Measurements from ENCODE around the gene JHY. TPM values are rescaled to one million over a fixed set of nuclear protein-coding genes. Genes with fewer than 3 reads are reported as not detected.

Gene JHY
- total and polyA plus RNA-seq, 2 donors (not counting 1 experiment from before 2014, with no cell fraction given), result 2.3 to 5.1 TPM

- Mint-ChIP-seq H3K9me3 (ENCODE audit: insufficient read depth) (no peaks in the 10 kb centered on the region), H3K27ac (no peak overlapping the region), H3K4me1 (no peaks in the 10 kb centered on the region), H3K4me3 (no peak overlapping the region), H3K27me3 (no peaks in the 10 kb centered on the region)
- no peak for ATAC-seq (ENCODE audit: low read depth)
- intact Hi-C loops (cut with micrococcal nuclease), result no loop called here
- TF ChIP-seq CTCF (IDR thresholded peaks at IDR 0.05) (no peak), EZH2 (IDR thresholded peaks at IDR 0.05; ENCODE audit: borderline replicate concordance, insufficient read depth, low read depth, low read length, poor library complexity, severe bottlenecking) (no peak)
- H2AFZ ChIP-seq (ENCODE audit: insufficient read depth, low read depth, low read length, poor library complexity, severe bottlenecking), result no peak overlapping the region
- no peaks in the 10 kb centered on the region for H3K9me3 ChIP-seq (ENCODE audit: control extremely low read depth in 1 of 3, control insufficient read depth in 2 of 3, insufficient read depth in 1 of 3, low read length in 2 of 3)
- no peak overlapping the region for H3K9ac ChIP-seq (ENCODE audit: low read length)
- ChIA-PET CTCF (no interaction called here), POLR2A (no interaction called here)
- H3K27ac ChIP-seq (ENCODE audit: low read length in 2 of 2), result no peak overlapping the region
- H4K20me1 ChIP-seq (ENCODE audit: control insufficient read depth, insufficient read depth, low read length, poor library complexity, severe bottlenecking), result no peaks in the 10 kb centered on the region
- WGBS (ENCODE audit: insufficient coverage), result 83% methylated on average over 1 of the region's 4 CpGs
- no peaks in the 10 kb centered on the region for H3K4me1 ChIP-seq (ENCODE audit: control insufficient read depth in 2 of 2, insufficient read depth in 2 of 2, low read length in 2 of 2)
- H3K79me2 ChIP-seq (ENCODE audit: control insufficient read depth, insufficient read depth, low read length), result no peaks in the 10 kb centered on the region
- H3K4me3 ChIP-seq (ENCODE audit: control extremely low read depth in 1 of 5, extremely low read depth in 1 of 5, insufficient read depth in 1 of 5, low read depth in 2 of 5, low read length in 4 of 5), result no peak overlapping the region
- H3K4me2 ChIP-seq (replicated peaks; ENCODE audit: low read depth, low read length, poor library complexity, severe bottlenecking), result no peak overlapping the region
- DNase-seq, result no peak
- no peaks in the 10 kb centered on the region for H3K36me3 ChIP-seq (replicated peaks in 1 of 2; ENCODE audit: control extremely low read depth in 1 of 2, control insufficient read depth in 1 of 2, extremely low read depth in 1 of 2, insufficient read depth in 2 of 2, low read length in 1 of 2)
- no peaks in the 10 kb centered on the region for H3K27me3 ChIP-seq (replicated peaks in 1 of 4; ENCODE audit: control extremely low read depth in 1 of 4, control insufficient read depth in 3 of 4, insufficient read depth in 4 of 4, low read length in 3 of 4)
Observed at GRCh38 chr11:122922893-122923292, 40.3 kb downstream of the JHY start.

GRCh38 chr11:122923302-122923701, 40.7 kb downstream of the JHY start:
- Histone ChIP-seq H3K27ac (ENCODE audit: low read length in 2 of 2) (no peak overlapping the region), H2AFZ (ENCODE audit: insufficient read depth, low read depth, low read length, poor library complexity, severe bottlenecking) (no peak overlapping the region), H3K36me3 (replicated peaks in 1 of 2; ENCODE audit: control extremely low read depth in 1 of 2, control insufficient read depth in 1 of 2, extremely low read depth in 1 of 2, insufficient read depth in 2 of 2, low read length in 1 of 2) (no peaks in the 10 kb centered on the region), H4K20me1 (ENCODE audit: control insufficient read depth, insufficient read depth, low read length, poor library complexity, severe bottlenecking) (no peaks in the 10 kb centered on the region), H3K27me3 (replicated peaks in 1 of 4; ENCODE audit: control extremely low read depth in 1 of 4, control insufficient read depth in 3 of 4, insufficient read depth in 4 of 4, low read length in 3 of 4) (no peaks in the 10 kb centered on the region), H3K4me2 (replicated peaks; ENCODE audit: low read depth, low read length, poor library complexity, severe bottlenecking) (no peak overlapping the region), H3K4me3 (ENCODE audit: control extremely low read depth in 1 of 5, extremely low read depth in 1 of 5, insufficient read depth in 1 of 5, low read depth in 2 of 5, low read length in 4 of 5) (no peak overlapping the region), H3K79me2 (ENCODE audit: control insufficient read depth, insufficient read depth, low read length) (no peaks in the 10 kb centered on the region), H3K9me3 (ENCODE audit: control extremely low read depth in 1 of 3, control insufficient read depth in 2 of 3, insufficient read depth in 1 of 3, low read length in 2 of 3) (no peaks in the 10 kb centered on the region), H3K9ac (ENCODE audit: low read length) (no peak overlapping the region), H3K4me1 (ENCODE audit: control insufficient read depth in 2 of 2, insufficient read depth in 2 of 2, low read length in 2 of 2) (no peaks in the 10 kb centered on the region)
- TF ChIP-seq EZH2 (IDR thresholded peaks at IDR 0.05; ENCODE audit: borderline replicate concordance, insufficient read depth, low read depth, low read length, poor library complexity, severe bottlenecking), result no peak
- TF ChIP-seq CTCF (IDR thresholded peaks at IDR 0.05), result no peak
- ATAC-seq (ENCODE audit: low read depth) (no peak), DNase-seq (no peak)
- intact Hi-C loops (cut with micrococcal nuclease), result no loop called here
- Mint-ChIP-seq H3K27me3 (no peaks in the 10 kb centered on the region), H3K9me3 (ENCODE audit: insufficient read depth) (no peaks in the 10 kb centered on the region), H3K27ac (no peak overlapping the region), H3K4me1 (no peaks in the 10 kb centered on the region), H3K4me3 (no peak overlapping the region)
- no CpG with 5 or more reads among the region's 2 CpGs for WGBS (ENCODE audit: insufficient coverage)
- ChIA-PET POLR2A (no interaction called here), CTCF (no interaction called here)

Data from B cell (primary cell).